HepG2 (cell line): ENCODE data around the gene MEIS1. TPM values are rescaled to one million over a fixed set of nuclear protein-coding genes. Genes with fewer than 3 reads are reported as not detected.

ENCODE experiments used
- ATAC-seq: fragments of 200-7000 bp; cut with Tn5 transposase; 3 replicates; pipeline ENCODE4 v1.9.1; 2020; ENCODE audit warnings: mild to moderate bottlenecking, moderate library complexity
- BruUV-seq: library from RNA; stranded (reverse); fragments of 400-500 nt; replicated peaks from 2 replicates; lab custom pipeline; 2021; lab: Mats Ljungman, UMichigan
- CTCF ChIA-PET: fragments of 300-600 bp; formaldehyde crosslinking; extraction: SDS; loops from one replicate; lab custom pipeline; 2021; ENCODE audit warnings: low total read pairs, inconsistent platforms, low intra/inter-chr PET ratio; lab: Yijun Ruan, JAX
- POLR2A ChIA-PET: fragments of 350-600 bp; sonication (Branson Sonifier 250); formaldehyde crosslinking; loops from one replicate; lab custom pipeline; 2020; ENCODE audit warnings: antibody characterized with exemption, inconsistent platforms; lab: Yijun Ruan, JAX
- DNase-seq: peaks from one replicate; pipeline ENCODE4 v3.0.0-alpha.2; 2015; ENCODE audit warnings: low spot score
- FAIRE-seq: peaks from 3 replicates; lab custom pipeline; 2011; peaks lifted over from hg19 to GRCh38; lab: Jason Lieb, UNC
- H2AFZ ChIP-seq: one replicate; pipeline ENCODE4 v1.6.1; 2011; ENCODE audit warnings: low read length, inconsistent platforms
- H3K27ac ChIP-seq: fragments of 300-600 bp; 3 replicates; pipeline ENCODE4 v1.8.0; 2011; ENCODE audit warnings: mixed run types, mild to moderate bottlenecking, mixed read lengths, low read length, inconsistent platforms; ENCODE audit not compliant: insufficient read depth; ENCODE audit errors: extremely low read length
- H3K27me3 ChIP-seq, 2 experiments: fragments of 200-600 bp in 1 of 2; 2 replicates in 1 of 2; 3 replicates in 1 of 2; pipeline versions ENCODE4 v1.6.0 to v1.8.0; 2011; ENCODE audit warnings: low read length in 2 of 2, mild to moderate bottlenecking in 2 of 2, moderate library complexity in 2 of 2, inconsistent platforms in 1 of 2; ENCODE audit not compliant: insufficient read depth in 2 of 2, control insufficient read depth in 1 of 2
- H3K36me3 ChIP-seq, 2 experiments: fragments of 200-600 bp in 1 of 2; replicated peaks in 1 of 2; 2 replicates in 1 of 2; 3 replicates in 1 of 2; pipeline versions ENCODE4 v1.5.1 to v1.8.0; 2011; ENCODE audit warnings: low read length in 2 of 2, inconsistent platforms in 1 of 2; ENCODE audit not compliant: insufficient read depth in 2 of 2, control insufficient read depth in 1 of 2
- H3K4me1 ChIP-seq: 2 replicates; pipeline ENCODE4 v1.5.1; 2012; ENCODE audit warnings: low read length, inconsistent platforms; ENCODE audit not compliant: insufficient read depth
- H3K4me2 ChIP-seq: 2 replicates; pipeline ENCODE4 v1.6.0; 2011; ENCODE audit warnings: low read depth, low read length, inconsistent platforms
- H3K4me3 ChIP-seq, 3 experiments: fragments of 200-600 bp in 1 of 3; sonication (generic), shearing (Covaris generic) in 1 of 3; replicated peaks in 1 of 3; 2 replicates each; pipeline ENCODE4 v1.5.1; 2011 to 2016; ENCODE audit warnings: low read length in 3 of 3, inconsistent platforms in 2 of 3, low read depth in 2 of 3, mild to moderate bottlenecking in 2 of 3, control low read depth in 1 of 3, mixed read lengths in 1 of 3; ENCODE audit not compliant: insufficient read depth in 1 of 3
- H3K79me2 ChIP-seq: one replicate; pipeline ENCODE4 v1.6.1; 2011; ENCODE audit warnings: low read length, inconsistent platforms; ENCODE audit not compliant: insufficient read depth
- H3K9ac ChIP-seq: 2 replicates; pipeline ENCODE4 v1.6.0; 2011; ENCODE audit warnings: mild to moderate bottlenecking, low read depth, low read length, inconsistent platforms; ENCODE audit not compliant: insufficient read depth
- H3K9me3 ChIP-seq: 2 replicates; pipeline ENCODE4 v1.5.1; 2012; ENCODE audit warnings: mild to moderate bottlenecking, low read length
- H4K20me1 ChIP-seq: 2 replicates; pipeline ENCODE4 v1.6.0; 2011; ENCODE audit warnings: inconsistent platforms, mild to moderate bottlenecking, low read length, moderate library complexity; ENCODE audit not compliant: insufficient read depth
- CBFB ChIP-seq: sonication (generic); formaldehyde crosslinking; IDR thresholded peaks from 2 replicates; pipeline ENCODE4 v1.4.0; 2020; ENCODE audit warnings: missing genetic modification reagents
- GATAD2A ChIP-seq: IDR thresholded peaks from 2 replicates; pipeline ENCODE4 v1.6.1; 2016
- ISX ChIP-seq: sonication (generic); formaldehyde crosslinking; conservative IDR thresholded peaks from 2 replicates; pipeline ENCODE4 v1.5.0; 2020; ENCODE audit warnings: missing genetic modification reagents
- KDM2A ChIP-seq: sonication (generic); formaldehyde crosslinking; IDR thresholded peaks from 2 replicates; pipeline ENCODE4 v1.4.0; 2020; ENCODE audit warnings: low read depth, missing genetic modification reagents, borderline replicate concordance
- MBNL3 ChIP-seq: fragments of 250-450 bp; sonication (Bioruptor Pico); conservative IDR thresholded peaks from 2 replicates; pipeline ENCODE4 v1.8.0; 2022; ENCODE audit warnings: mild to moderate bottlenecking, inconsistent platforms
- ZFAT ChIP-seq: sonication (generic); formaldehyde crosslinking; conservative IDR thresholded peaks from 2 replicates; pipeline ENCODE4 v1.8.1; 2023; ENCODE audit warnings: missing genetic modification reagents, inconsistent platforms
- ZNF337 ChIP-seq: sonication (generic); formaldehyde crosslinking; IDR thresholded peaks from 2 replicates; pipeline ENCODE4 v1.5.1; 2020; ENCODE audit warnings: missing genetic modification reagents, low read depth, mild to moderate bottlenecking, borderline replicate concordance
- ZNF780A ChIP-seq: sonication (generic); formaldehyde crosslinking; IDR thresholded peaks from 2 replicates; pipeline ENCODE4 v1.8.0; 2022; ENCODE audit warnings: mild to moderate bottlenecking, missing genetic modification reagents, moderate library complexity
- WGBS: methylation state at CpG from one replicate; pipeline ENCODE4 v1.1.6; 2017; ENCODE audit warnings: low lambda C conversion rate; 5-methylcytosine and 5-hydroxymethylcytosine counted together
- in situ Hi-C: cut with HindIII; loops from 2 replicates; pipeline ENCODE4 v1.10.0; 2017; ENCODE audit warnings: low pct_unique_long_range_greater_than_20kb; ENCODE audit not compliant: extremely low pct_ligation_motif_present
- intact Hi-C: fragments of 100-400 bp; cut with micrococcal nuclease; formaldehyde crosslinking; loops from one replicate; pipeline ENCODE4 v1.10.0; 2022; ENCODE audit not compliant: unreplicated experiment
- polyA plus RNA-seq, 8 experiments: library from polyadenylated mRNA; depleted of rRNA in 3 of 8; stranded (reverse) in 7 of 8; unstranded in 1 of 8; fragments of >200 nt; fragmentation: Illumina TruSeq in 4 of 8; extraction: Trizol in 4 of 8; gene quantifications; 2 replicates each; pipeline versions ENCODE4 v1.2.1 to v1.2.3, GENCODE V29; 2011 to 2016; ENCODE audit warnings: low read depth in 4 of 8, missing spikeins in 1 of 8, mixed read lengths in 1 of 8; ENCODE audit not compliant: insufficient read depth in 1 of 8
- total RNA-seq, 5 experiments: library from RNA; depleted of rRNA; stranded (reverse); fragments of >200 nt; fragmentation: Illumina TruSeq; extraction: Trizol; gene quantifications; 2 replicates each; pipeline ENCODE4 v1.2.3, GENCODE V29; 2016; ENCODE audit warnings: low read depth in 1 of 5
- TF ChIP-seq, protein P1 (sequence below): sonication (generic); formaldehyde crosslinking; IDR thresholded peaks from 2 replicates; pipeline ENCODE4 v1.8.1; 2023; ENCODE audit warnings: mild to moderate bottlenecking, missing genetic modification reagents
- TF ChIP-seq, protein P2 (sequence below): sonication (generic); formaldehyde crosslinking; IDR thresholded peaks from 2 replicates; pipeline ENCODE4 v1.4.0; 2020; ENCODE audit warnings: missing genetic modification reagents, mild to moderate bottlenecking, borderline replicate concordance
- TF ChIP-seq, protein P3 (sequence below): sonication (generic); formaldehyde crosslinking; IDR thresholded peaks from 2 replicates; pipeline ENCODE4; 2020; ENCODE audit warnings: missing genetic modification reagents, mild to moderate bottlenecking, borderline replicate concordance

Gene MEIS1
- total and polyA plus RNA-seq, 2 of the 13 experiments (the other 11 are each of a cell fraction or from before 2014, with no cell fraction given), result 3.8 to 6.0 TPM

DNA sequence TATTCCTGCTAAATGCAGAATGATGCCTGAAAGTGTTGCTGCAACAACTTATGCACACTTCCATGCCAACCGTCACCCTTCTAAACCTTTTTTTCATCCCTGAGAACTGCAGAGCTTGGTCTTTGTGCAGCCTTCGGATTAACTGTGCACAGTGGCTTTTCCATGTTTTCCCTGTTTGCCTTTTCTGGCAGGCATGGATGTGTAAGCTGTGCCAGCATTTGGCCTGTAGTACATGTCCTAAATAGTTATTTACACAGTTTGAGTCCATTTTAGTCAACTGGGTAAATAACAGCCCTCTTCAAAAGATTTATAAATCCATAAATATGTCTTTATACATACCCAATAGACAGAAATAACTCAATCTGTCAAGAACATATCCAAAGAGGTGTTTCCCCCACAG lies 31.5 kb downstream of the MEIS1 start:
- DNase-seq, result no peak
- Histone ChIP-seq H3K79me2 (no peaks in the 10 kb centered on the region), H3K4me1 (no peaks in the 10 kb centered on the region), H2AFZ (no peak overlapping the region), H3K4me2 (no peak overlapping the region), H3K9me3 (no peaks in the 10 kb centered on the region), H3K27me3 (no peaks in the 10 kb centered on the region), H3K9ac (no peak overlapping the region), H3K4me3 (no peak overlapping the region), H4K20me1 (no peaks in the 10 kb centered on the region), H3K27ac (no peak overlapping the region), H3K36me3 (no peaks in the 10 kb centered on the region)
- ChIA-PET CTCF (no interaction called here), POLR2A (no interaction called here)
- in situ Hi-C loops (no loop called here), intact Hi-C loops (no loop called here)
- BruUV-seq, result no TSS peak
- FAIRE-seq, result no peak
- TF ChIP-seq, protein P1, sequence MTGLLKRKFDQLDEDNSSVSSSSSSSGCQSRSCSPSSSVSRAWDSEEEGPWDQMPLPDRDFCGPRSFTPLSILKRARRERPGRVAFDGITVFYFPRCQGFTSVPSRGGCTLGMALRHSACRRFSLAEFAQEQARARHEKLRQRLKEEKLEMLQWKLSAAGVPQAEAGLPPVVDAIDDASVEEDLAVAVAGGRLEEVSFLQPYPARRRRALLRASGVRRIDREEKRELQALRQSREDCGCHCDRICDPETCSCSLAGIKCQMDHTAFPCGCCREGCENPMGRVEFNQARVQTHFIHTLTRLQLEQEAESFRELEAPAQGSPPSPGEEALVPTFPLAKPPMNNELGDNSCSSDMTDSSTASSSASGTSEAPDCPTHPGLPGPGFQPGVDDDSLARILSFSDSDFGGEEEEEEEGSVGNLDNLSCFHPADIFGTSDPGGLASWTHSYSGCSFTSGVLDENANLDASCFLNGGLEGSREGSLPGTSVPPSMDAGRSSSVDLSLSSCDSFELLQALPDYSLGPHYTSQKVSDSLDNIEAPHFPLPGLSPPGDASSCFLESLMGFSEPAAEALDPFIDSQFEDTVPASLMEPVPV (CRISPR knock-in tag), result no peak
- 74% methylated on average over 2 of the region's 2 CpGs for WGBS
- ATAC-seq, result no peak

DNA sequence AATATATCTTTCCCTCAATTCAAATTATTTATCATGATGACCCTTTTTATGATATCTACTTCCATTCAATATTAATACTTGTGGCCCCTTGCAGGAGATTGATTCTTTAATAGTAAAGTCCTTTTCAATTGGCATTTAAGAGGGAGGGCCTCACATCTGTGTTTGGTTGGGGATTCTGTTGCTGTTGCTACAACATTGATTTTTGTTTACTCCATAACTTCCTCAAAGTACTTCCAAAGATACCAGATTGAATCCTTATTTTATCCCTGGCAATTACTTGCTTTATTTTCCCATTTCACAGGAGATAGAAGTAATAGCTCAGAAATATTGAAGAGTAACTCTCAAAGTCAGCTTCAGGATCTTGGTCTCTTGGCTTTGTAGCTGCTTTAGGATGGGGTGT lies 32.8 kb downstream of the MEIS1 start:
- Histone ChIP-seq H3K4me3 (no peak overlapping the region), H3K27ac (no peak overlapping the region), H4K20me1 (no peaks in the 10 kb centered on the region), H3K36me3 (no peaks in the 10 kb centered on the region), H3K9me3 (no peaks in the 10 kb centered on the region), H3K4me2 (no peak overlapping the region), H3K79me2 (no peaks in the 10 kb centered on the region), H2AFZ (no peak overlapping the region), H3K4me1 (no peaks in the 10 kb centered on the region), H3K27me3 (no peaks in the 10 kb centered on the region), H3K9ac (no peak overlapping the region)
- in situ Hi-C loops, result no loop called here
- ChIA-PET CTCF (no interaction called here), POLR2A (no interaction called here)
- FAIRE-seq, result no peak
- intact Hi-C loops, result no loop called here
- no peak for ATAC-seq
- no TSS peak for BruUV-seq
- DNase-seq, result no peak
- no peak for TF ChIP-seq ZFAT (CRISPR knock-in tag)
- no peak for TF ChIP-seq ZNF780A (CRISPR knock-in tag)
- TF ChIP-seq ISX (CRISPR knock-in tag), result no peak
- TF ChIP-seq, protein P2, sequence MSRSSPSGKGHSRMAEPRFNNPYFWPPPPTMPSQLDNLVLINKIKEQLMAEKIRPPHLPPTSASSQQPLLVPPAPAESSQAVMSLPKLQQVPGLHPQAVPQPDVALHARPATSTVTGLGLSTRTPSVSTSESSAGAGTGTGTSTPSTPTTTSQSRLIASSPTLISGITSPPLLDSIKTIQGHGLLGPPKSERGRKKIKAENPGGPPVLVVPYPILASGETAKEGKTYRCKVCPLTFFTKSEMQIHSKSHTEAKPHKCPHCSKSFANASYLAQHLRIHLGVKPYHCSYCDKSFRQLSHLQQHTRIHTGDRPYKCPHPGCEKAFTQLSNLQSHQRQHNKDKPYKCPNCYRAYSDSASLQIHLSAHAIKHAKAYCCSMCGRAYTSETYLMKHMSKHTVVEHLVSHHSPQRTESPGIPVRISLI (CRISPR knock-in tag), result no peak
- TF ChIP-seq, protein P3, sequence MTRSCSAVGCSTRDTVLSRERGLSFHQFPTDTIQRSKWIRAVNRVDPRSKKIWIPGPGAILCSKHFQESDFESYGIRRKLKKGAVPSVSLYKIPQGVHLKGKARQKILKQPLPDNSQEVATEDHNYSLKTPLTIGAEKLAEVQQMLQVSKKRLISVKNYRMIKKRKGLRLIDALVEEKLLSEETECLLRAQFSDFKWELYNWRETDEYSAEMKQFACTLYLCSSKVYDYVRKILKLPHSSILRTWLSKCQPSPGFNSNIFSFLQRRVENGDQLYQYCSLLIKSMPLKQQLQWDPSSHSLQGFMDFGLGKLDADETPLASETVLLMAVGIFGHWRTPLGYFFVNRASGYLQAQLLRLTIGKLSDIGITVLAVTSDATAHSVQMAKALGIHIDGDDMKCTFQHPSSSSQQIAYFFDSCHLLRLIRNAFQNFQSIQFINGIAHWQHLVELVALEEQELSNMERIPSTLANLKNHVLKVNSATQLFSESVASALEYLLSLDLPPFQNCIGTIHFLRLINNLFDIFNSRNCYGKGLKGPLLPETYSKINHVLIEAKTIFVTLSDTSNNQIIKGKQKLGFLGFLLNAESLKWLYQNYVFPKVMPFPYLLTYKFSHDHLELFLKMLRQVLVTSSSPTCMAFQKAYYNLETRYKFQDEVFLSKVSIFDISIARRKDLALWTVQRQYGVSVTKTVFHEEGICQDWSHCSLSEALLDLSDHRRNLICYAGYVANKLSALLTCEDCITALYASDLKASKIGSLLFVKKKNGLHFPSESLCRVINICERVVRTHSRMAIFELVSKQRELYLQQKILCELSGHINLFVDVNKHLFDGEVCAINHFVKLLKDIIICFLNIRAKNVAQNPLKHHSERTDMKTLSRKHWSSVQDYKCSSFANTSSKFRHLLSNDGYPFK (CRISPR knock-in tag), result no peak
- no peak for TF ChIP-seq ZNF337 (CRISPR knock-in tag)
- no peak for TF ChIP-seq GATAD2A
- no peak for TF ChIP-seq KDM2A (CRISPR knock-in tag)
- TF ChIP-seq MBNL3, result no peak
- no peak for TF ChIP-seq CBFB (CRISPR knock-in tag)
